HG03457 (cell line): ENCODE data around the gene BLOC1S6.
A peak's percentile ranks its signal among the peaks of the same experiment; 100 is the strongest.

Experiments used
- ATAC-seq: cut with Tn5 transposase; IDR thresholded peaks from one replicate; pipeline ENCODE4 v1.9.1; 2021; ENCODE audit warnings: moderate number of reproducible peaks; ENCODE audit not compliant: unreplicated experiment

Gene BLOC1S6

DNA sequence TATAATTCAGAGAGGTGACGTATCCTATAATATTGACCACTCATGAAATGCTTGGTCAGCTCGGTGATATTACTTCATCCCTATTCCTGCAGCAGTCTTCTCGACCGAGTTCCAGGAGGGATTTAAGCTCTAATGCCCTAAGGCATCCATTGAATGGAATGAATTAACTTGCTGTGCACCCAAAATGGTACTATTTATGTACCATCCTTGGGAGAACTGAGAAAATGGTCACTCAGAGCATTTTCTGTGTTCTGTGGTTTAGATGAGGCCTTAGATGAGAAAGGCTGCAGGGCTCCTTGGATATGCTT lies 638 bp downstream of the BLOC1S6 start:
- ATAC-seq: no peak

DNA sequence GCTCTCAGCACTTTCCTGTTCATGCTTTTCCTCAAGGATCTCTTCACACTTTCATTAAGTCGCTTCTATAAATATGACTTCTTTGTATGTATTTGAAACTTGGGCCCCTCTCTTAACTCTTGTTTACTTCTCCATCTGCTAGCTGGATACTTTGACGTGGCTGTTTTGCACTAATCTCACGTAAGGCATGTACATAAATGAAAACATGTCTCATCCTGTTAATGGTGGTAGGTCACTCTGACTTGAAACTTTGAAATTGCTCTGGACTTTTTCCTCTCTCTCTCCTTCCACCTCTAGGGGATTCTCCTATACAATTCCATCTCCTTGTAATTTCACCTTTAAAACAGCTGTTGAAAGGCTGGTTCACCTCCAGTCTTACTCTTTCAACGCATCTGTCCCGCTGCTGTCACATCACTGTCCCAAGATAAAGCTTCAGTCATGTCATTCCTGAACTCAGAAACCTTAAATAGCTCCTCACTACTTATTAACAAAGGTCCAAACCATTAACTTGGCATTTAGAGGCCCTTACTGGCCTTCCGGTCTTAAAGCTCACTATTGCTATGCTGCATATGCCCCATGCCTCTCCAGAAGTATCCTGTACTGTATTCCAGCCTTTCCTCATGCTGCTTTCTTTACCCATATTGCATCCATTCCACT lies 1.2 kb downstream of the BLOC1S6 start:
- no peak for ATAC-seq

DNA sequence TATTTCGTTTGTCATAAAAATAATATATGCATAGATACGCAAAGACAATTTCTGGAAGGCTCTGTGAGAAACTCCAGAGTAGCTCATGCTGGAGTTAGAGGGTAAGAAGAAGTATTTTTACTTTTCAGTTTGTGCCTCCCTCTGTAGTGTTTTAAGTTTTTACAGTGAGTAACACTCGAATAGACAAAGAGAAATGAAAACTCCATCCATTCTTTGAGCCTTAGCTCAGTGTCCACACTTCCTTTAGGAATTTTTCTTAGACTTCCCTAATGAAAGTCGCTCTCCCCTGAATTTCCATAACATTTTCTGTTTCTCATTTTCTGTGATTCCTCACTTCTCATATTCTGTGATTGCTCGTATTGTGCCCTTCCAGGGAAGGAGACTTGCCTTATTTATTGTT lies 2.1 kb downstream of the BLOC1S6 start:
- ATAC-seq: no peak

DNA sequence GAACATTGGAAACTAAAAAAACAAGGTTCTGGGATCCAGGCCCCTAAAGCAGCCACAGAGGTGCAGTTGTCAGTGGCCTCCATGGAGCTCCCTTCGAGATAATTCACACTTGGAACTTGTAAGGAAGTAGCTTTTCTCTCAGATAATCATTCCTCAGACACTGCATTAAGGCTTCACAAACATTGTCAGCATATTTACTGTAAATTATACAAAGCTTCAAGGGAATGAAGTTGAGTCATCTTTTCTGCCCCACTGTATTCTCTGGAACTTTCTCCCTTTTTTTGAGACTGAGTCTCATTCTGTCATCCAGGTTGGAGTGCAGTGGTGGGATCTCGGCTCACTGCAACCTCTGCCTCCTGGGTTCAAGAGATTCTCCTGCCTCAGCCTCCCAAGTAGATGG lies 7.1 kb downstream of the BLOC1S6 start:
- ATAC-seq: no peak

DNA sequence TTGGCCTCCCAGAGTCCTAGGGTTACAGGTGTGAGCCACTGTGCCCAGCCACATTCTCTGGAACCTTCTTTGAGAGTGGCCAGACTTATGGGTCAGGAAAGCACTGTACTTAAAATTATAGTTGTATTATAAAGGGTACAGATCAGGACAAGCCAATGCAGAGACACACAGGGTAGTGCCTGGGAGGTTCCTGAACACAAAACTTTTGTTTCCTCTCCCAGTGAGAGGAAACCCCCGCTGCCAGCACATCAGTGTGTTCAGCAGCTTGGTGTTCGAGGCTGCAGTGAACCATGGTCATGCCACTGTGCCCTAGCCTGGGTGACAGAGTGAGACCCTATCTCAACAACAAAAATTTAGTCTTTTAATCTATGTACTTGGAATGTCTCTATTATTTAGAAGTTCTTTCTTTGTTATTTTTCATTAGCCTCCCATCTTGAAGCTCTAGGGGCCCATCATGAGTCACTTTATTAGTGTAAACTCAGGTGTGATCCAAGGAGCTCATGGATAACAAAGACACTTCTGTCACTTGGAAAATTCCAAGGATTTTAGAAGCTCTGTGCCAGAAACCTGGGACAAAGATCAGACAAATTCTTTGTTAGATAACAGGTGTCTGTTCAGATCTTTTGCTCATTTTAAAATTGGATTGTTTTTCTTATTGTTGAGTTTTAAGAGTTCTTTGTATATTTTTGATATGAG lies 7.8 kb downstream of the BLOC1S6 start:
- no peak for ATAC-seq

DNA sequence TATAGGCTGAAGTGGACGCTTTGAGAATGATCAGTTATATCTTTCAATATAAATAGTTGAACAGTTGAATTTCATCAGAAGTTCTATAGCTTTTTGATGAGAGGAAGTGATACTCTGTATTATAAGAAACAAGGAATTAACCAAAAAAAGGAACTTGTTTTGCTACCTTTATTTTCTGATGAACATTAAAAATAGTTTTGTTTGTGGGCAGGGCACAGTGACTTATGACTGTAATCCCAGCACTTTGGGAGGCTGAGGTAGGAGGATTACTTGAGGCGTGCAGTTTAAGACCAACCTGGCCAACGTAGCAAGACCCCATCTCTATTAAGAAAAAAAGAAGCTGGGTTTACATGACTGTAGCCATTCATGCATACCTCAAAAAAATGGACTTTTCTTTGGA lies 16.7 kb downstream of the BLOC1S6 start:
- no peak for ATAC-seq

DNA sequence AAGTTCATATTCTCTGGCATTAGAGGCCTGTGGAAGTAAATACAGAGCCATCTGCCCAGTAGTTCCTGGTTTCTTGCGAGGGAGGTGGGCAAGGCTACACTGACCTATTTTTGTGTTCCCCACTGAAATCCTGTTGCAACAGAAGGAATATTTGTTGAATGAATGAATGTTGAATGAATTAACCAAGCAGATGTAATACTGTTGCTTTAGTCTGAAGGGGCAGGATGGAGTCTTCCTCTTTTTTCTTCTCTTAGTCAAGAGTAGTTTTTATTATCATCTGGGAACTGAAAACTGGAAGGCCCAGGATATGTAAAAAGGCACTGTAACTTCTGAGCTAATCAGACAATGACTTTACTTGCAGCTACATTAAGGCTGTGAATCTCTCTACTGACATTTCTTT lies 17.1 kb downstream of the BLOC1S6 start:
- ATAC-seq: no peak

DNA sequence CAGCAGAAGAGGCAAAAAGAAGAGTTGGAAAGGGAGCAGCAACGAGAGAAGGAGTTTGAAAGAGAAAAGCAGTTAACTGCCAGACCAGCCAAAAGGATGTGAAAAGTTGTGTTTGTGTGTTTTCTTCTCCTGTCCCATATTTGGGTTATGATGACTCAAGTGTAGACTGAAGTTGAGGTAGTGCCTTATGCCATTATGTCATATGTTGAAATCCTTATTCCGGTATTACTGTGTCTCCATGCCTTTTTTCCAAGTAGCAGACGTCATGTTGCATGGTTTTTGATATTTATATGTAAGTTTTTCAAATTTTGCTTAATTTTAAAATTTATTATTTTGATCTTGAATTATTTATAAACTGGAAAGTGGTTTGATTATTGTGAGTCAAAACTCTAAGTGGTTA lies 19.2 kb downstream of the BLOC1S6 start:
- ATAC-seq: no peak

DNA sequence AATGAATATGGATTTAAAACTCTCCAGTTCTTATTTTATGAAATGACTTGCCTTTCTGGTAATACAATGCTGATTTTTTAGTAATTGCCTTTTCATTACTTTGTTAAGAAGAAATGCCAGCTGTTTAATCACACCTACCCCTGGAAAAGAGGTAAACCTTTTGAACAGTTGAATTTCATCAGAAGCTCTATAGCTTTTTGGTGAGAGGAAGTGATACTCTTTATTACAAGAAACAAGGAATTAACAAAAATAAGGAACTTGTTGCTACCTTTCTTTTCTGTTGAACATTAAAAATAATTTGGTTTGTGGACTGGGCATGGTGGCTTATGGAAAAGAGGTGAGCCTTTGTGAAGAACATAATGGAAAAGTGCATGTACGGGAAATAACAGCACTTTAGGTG lies 19.7 kb downstream of the BLOC1S6 start:
- no peak for ATAC-seq

DNA sequence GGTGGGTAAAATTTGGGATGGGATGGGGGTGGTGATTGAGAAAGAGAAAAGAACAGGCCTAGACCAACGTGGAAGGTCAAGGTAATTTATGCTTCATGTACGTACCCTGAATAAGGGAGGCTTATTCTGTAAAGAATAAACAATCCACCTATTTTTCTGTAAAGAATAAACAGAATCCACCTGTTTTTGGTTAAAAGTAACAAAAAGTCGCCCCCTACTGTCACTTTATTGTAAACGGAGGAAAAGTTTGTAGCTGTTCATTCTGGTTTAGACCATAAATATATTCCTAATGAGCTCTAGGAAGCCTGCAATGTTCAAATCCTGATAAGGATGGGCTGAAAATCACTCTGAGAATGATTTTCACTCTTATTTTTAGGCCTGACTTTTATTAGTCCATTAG lies 24.1 kb downstream of the BLOC1S6 start:
- ATAC-seq: no peak

DNA sequence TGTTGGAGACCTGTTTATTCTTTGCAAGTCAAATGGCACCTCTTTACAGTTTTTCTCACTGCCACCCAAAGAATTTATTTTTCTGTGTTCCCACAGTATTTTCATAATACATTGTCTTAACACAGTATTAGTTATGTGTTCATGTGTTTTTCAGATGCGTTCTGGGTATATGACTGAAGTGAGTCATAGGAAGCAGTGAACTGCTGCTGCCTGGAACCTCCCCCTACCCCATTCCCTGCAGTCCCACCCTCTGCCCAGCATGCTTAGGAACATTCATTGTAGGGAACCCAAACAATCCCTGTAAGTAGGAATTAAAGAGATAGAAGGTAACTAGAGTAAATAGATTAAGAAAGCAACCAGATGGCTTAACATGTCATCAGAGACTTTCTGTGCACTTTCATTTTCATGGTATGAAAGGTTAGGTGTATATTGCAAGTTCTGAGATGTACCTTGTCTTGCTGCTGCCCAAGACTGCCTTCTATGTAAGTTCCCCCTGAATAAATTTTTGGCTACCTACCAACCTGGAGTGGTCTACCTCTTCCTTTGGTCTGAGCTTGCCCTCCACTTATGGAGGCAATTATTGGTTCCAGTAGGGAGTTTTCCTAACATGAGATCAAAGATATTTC lies 25.7 kb downstream of the BLOC1S6 start:
- ATAC-seq: no peak

DNA sequence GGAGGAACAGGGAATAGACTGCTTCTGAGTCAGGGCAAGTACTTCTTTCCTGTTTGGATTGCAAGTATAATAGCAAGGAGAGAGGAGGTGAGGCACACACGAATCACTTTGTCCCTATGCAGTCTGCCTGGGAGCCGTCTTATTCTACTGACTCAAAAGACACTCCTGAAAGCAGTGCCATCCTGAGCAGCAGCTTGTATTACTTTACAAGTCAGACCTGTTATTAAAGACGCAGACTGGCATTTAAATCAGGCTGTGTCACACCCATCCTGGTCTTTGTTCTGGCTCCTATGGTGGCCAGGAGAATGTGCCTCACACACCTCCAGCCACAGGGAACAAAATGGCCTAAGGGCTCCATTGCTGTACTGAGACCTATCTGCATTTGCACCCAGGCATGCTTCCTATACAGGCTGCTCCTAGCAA lies 29.7 kb downstream of the BLOC1S6 start:
- no peak for ATAC-seq

DNA sequence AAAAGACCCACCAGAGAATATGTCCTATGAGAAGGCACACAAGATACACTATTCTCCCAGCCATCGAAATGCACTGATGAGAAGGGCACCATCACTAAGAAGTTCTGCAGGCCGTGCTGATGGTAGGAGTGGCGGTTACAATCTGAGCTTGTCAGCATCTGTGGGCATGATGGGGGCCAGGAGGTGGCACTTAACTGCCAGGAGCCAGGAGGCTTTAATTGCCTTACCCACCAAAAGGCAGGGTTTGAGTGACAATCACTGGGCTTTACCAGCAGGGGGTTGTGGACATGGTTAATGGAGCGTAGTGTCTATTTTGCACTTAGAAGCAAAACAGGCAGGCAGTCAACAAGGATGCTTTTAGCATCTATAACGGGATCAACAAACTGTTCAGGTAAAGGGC lies 31.6 kb downstream of the BLOC1S6 start:
- ATAC-seq: no peak

DNA sequence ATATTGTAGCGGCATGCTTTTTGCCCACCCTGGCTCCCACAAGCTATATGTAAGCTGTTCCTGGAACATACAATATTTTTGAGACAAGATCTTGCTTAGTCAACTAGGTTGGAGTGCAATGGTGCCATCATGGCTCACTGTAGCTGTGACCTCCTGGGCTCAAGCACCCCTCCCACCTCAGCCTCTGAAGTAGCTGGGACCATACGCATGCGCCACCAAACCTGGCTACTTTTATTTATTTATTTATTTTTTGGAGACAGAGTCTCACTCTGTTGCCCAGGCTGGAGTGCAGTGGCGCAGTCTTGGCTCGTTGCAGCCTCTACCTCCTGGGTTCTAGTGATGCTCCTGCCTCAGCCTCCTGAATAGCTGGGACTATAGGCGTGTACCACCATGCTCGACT lies 41.0 kb downstream of the BLOC1S6 start:
- ATAC-seq: no peak

DNA sequence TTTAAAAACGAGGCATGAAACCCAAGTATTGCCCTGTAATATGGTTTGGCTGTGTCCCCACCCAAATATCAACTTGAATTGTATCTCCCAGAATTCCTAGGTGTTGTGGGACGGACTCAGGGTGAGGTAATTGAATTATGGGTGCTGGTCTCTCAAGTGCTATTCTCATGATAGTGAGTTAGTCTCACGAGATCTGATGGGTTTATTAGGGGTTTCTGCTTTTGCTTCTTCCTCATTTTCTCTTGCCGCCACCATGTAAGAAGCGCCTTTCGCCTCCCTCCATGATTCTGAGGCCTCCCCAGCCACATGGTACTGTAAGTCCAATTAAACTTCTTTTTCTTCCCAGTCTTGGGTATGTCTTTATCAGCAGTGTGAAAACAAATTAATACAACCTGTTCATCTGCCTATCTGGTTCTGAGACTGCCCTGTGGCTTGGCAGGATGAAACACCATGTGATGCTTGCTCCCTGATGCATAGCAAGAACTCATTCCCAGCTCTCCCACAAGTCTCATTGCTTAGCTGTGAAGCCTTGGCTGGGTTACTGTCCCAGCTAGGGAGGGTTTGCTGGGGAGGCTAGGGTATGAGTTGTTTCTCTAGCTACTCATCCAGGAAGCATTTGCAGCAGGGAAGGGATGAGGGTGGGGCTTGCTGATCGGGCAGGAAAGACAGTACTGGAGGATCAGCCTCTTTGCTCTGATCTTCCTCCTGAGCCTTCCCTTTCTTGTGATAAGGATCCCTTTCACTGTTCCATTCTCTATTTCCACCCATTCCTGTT lies 43.9 kb downstream of the BLOC1S6 start:
- ATAC-seq: no peak

DNA sequence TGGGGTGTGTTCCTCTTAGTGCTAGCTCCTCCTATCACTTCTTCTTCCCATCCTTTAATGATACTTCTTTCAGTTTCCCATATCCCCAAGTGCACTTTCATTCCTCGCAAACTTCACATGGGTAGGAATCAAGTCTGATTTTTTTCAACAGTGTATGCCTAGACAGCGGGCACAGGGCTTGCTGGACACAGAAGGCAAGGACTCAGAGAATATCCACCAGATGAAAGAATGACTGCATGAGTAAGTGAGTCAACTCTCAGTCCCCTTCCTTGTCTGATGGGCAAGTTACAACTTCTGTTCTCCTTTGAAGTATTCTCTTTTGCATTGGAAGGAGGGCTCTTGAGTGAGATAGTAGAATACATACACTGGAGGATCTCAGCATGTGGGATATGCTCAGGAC lies 44.6 kb downstream of the BLOC1S6 start:
- no peak for ATAC-seq

DNA sequence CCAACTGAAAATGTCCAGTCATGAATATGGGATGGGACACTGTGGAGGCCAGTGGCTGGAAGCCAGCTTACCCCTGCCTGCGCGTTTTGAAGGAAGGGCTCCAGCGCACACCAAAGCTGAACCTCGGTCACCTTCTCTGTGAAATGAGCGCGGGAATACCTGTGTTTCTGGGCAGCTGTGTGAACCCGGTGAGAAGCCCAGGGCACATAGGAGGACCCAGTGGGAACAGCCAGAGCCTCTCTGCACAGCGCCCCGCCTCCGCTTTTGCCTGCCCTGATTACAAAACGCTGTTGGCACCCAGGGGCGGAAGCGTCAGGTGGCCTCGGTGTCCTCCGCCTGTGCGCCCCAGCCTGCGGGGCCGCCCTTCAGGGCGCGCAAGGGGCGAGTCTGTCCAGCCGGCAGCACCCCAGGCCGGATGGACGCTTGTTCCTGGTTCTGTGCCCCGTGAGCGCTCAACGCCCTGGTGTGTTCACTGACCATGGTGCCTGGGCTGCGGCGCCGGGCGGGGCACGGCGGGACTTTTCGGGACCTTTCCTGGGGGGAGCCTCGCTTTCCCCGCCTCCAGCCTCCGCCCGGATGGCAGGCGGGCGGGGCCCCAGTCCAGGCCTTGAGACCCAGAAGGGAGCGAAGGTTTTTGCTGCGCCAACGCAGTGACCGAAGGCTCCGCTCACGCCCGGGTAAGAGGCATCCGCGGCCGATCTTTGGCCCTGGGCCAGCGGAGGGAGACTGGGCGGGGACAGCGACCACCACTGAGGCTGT lies 47.4 kb downstream of the BLOC1S6 start, which contains the start of gene SQOR:
Gene SQOR, plus strand, starts transcription at position 598 of the 759 bp plus-strand sequence. CDS start 23,895 bp downstream, outside the sequence.
- ATAC-seq: peak; percentile 70

DNA sequence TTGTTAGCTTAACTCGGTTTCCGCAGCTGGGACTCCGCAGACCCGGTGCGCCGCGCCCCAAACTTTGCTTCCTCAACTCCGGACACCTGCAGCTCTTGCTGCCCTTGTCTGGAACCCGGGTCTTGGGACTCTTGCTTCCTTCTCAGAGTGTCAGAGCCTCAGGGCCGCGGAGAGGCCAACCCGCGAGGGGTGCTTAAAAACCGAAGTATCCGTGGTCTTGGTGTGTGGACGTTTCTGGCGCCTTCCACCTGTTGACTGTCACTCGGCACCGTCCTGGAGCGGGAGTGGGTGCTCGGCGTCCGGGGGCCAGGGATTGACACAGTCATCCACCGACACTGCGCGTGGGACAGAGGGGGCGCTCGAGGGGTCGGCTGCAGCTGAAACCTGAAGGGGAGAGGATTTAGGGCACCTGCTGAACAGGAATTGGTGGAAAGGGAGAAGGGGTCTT lies 48.0 kb downstream of the BLOC1S6 start:
- peak; percentile 34 for ATAC-seq

DNA sequence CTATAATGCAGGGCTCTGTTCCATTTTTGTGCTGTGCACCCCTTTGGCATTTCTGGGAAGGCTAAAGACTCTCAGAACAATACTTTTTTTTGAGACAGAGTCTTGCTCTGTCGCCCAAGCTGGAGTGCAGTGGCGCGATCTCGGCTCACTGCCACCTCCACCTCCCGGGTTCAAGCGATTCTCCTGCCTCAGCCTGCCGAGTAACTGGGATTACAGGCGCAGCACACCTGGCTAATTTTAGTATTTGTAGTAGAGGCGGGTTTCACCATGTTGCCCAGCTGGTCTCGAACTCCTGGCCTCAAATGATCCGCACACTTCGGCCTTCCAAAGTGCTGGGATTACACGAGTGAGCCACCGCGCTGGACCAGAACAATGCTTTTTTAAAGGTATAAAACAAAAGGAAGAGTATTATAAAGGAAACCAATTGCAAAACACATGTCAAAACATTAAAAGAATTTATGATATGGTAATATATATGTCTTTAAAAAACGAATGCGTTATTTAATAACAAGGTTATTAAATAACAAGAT lies 48.6 kb downstream of the BLOC1S6 start:
- ATAC-seq: no peak

DNA sequence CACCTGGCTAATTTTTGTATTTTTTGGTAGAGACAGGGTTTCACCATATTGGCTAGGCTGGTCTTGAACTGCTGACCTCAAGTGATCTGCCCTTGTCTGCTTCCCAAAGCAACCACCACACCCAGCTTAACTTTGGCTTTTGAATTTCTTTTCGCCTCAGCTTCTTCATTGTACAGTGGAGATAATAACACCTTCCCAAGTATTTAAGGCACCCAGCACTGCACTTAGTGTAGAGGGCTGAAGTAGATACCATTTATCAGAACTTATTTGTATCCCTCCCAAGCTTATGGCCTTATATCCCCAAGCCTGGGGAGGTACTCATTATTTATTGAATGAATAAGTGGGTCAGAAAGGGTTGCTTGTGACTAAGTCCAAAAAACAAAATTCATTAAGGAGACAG lies 50.0 kb downstream of the BLOC1S6 start:
- no peak for ATAC-seq
